HG03439 (cell line): ENCODE results near the gene FUT4.
"Not testable (repeated sequence)": the region's sequence is repeated elsewhere in the genome, so short reads cannot be mapped to it uniquely, and the experiment has no call there.

Source experiments
- ATAC-seq: cut with Tn5 transposase; IDR thresholded peaks from one replicate; pipeline ENCODE4 v1.9.1; 2021; ENCODE audit warnings: mild to moderate bottlenecking, moderate library complexity; ENCODE audit not compliant: unreplicated experiment

The FUT4 gene

DNA sequence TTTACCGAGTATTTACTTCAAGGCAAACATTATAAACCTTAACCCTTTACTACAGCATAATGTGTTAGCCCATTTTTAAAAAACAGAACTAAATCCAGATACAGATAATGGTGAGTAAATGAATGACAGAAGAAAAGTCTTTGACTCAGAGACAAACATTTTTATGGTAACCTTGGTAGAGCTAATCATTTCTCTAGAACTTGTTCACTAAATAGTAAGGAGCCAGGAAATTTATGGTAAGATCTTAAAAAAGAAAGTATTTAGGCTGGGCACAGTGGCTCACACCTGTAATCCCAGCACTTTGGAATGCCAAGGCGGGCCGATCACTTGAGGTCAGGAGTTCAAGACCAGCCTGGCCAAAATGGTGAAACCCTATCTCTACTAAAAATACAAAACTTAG lies 11.5 kb upstream of the FUT4 start:
- no peak for ATAC-seq

GRCh38 chr11:94533206-94533605 lies 10.5 kb upstream of the FUT4 start:
- ATAC-seq: no peak

- ATAC-seq: no peak
These were observed 9.8 kb upstream of the FUT4 start for GRCh38 chr11:94533696-94534630.

GRCh38 chr11:94536386-94536785 lies 7.3 kb upstream of the FUT4 start:
- ATAC-seq: no peak

DNA sequence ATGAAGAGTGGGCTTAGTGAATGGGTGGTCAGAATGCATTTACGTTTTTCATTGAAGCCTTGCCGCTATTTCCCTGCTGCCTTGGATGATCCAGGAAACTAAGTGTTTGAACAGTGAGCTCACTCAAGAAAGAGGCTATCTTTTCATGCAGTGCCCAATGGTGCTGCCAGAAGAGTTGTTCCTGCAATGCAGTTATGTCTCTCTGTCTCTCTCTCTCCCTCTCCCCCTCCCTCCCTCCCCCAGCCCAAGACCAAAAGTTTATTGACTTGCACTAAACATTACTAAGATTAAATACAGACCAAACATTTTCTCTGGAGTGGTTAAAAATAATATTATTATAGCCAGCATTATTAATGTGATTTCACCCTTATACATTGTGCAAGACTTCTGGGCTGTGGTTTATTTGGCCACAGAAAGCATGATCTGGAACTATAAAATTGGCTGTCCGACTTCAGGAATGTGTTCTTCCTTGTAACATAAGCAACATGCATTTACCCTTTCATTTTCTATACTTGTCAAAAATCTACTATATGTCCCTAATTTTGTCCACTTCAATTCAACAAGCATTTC lies 6.6 kb upstream of the FUT4 start:
- ATAC-seq: no peak

DNA sequence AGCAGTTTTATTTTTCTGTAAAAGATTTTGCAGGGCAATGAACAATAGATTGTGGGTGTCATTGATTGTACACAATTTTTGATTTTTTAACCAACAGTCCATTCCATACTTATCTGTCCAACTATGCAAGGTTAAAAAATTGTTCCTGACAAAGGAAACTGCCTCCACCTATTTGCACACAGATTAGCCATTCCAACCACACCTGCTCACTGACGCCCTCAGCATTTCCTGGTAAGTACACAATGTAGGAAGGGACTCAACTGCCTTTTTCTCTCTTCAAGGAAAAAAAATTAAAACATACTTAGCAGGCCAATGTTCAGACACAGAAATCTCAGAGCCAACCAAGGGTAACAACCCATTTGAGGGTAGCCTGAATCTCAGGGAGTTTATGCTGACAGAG lies 4.3 kb upstream of the FUT4 start:
- no peak for ATAC-seq

DNA sequence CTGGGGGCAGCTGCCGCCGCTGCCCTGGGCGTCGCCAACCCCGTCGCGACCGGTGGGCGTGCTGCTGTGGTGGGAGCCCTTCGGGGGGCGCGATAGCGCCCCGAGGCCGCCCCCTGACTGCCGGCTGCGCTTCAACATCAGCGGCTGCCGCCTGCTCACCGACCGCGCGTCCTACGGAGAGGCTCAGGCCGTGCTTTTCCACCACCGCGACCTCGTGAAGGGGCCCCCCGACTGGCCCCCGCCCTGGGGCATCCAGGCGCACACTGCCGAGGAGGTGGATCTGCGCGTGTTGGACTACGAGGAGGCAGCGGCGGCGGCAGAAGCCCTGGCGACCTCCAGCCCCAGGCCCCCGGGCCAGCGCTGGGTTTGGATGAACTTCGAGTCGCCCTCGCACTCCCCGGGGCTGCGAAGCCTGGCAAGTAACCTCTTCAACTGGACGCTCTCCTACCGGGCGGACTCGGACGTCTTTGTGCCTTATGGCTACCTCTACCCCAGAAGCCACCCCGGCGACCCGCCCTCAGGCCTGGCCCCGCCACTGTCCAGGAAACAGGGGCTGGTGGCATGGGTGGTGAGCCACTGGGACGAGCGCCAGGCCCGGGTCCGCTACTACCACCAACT lies 1.0 kb downstream of the FUT4 start:
- ATAC-seq: no peak

DNA sequence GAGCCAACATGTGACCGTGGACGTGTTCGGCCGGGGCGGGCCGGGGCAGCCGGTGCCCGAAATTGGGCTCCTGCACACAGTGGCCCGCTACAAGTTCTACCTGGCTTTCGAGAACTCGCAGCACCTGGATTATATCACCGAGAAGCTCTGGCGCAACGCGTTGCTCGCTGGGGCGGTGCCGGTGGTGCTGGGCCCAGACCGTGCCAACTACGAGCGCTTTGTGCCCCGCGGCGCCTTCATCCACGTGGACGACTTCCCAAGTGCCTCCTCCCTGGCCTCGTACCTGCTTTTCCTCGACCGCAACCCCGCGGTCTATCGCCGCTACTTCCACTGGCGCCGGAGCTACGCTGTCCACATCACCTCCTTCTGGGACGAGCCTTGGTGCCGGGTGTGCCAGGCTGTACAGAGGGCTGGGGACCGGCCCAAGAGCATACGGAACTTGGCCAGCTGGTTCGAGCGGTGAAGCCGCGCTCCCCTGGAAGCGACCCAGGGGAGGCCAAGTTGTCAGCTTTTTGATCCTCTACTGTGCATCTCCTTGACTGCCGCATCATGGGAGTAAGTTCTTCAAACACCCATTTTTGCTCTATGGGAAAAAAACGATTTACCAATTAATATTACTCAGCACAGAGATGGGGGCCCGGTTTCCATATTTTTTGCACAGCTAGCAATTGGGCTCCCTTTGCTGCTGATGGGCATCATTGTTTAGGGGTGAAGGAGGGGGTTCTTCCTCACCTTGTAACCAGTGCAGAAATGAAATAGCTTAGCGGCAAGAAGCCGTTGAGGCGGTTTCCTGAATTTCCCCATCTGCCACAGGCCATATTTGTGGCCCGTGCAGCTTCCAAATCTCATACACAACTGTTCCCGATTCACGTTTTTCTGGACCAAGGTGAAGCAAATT lies 1.8 kb downstream of the FUT4 start:
- ATAC-seq: no peak

GRCh38 chr11:94546162-94546470 lies 2.4 kb downstream of the FUT4 start:
- ATAC-seq: no peak

DNA sequence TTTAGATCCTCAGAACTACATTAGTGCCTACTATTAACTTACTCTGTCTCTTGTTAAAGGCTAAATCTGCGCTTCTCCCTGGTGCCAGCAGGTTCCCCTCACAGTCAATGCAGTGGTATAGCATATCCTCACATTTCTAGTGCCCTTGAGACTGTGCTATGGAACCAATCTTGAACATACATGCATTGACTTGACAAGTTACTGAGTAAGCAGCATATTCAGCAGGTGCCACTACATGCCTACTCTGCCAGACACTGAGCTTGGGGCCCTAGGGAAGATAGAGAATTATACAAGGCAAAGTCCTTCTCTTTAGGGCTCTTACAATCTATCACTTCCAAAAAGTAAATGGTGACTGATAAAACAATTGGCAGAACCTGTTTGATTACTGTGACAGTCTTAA lies 3.2 kb downstream of the FUT4 start:
- ATAC-seq: no peak

DNA sequence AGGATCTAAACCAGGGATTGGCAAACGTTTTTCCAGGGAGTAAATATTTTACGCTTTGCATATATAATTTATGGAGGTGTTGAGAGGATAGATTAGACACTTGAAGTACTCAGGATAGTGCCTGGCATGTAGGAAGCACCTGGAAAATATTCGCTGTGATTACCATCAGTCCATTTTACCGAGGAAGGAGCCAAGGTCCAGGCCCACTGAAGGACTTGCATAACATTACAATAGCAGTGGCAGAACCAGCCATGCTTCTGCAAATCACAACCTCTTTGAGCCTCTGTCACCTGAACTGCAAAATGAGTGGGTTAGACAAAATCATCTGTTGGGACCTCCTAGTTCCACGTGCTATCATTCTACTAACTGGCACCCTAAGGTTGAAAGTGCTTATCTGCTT lies 5.4 kb downstream of the FUT4 start:
- no peak for ATAC-seq

DNA sequence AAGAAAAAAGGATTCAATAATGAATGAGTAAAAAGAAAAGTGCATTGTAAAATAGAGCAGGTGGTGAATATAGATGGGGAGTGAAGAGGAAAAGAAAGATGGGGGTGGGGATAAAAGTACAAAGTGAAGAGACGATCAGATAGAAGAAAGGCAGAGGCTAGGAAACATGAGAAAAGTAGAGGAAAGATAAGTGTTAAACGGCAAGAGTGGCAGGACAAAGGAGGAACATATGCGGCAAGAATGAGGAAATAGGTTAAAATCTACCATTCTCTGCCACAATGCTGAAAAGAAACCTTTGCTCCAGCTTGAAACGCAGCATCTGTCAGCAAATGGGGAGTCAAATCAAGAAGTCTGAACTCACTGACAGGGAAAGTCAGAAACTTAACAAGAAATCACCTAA lies 6.8 kb downstream of the FUT4 start:
- ATAC-seq: no peak

- ATAC-seq: no peak
These were observed 10.2 kb downstream of the FUT4 start for GRCh38 chr11:94553938-94554337.

- not testable (repeated sequence) for ATAC-seq
These were observed 12.1 kb downstream of the FUT4 start for GRCh38 chr11:94555752-94556329.

DNA sequence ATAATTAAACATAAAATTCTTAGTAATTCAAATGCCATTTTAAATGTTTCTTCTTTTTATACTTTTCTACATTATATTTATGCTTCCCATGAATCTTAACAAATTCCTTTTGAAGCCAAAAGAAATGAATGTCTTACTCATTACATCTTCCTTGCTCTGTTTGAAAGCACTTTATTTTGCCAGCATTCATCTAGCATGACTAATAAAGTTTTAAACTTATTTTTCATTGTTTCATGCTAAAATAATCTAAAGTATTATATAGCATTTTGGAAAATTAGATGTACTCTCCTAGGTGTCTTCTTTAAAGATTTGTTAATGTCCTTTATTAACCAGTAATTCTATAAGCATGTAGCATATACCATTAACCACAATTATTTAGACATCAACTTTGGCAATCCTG lies 13.7 kb downstream of the FUT4 start:
- no peak for ATAC-seq

DNA sequence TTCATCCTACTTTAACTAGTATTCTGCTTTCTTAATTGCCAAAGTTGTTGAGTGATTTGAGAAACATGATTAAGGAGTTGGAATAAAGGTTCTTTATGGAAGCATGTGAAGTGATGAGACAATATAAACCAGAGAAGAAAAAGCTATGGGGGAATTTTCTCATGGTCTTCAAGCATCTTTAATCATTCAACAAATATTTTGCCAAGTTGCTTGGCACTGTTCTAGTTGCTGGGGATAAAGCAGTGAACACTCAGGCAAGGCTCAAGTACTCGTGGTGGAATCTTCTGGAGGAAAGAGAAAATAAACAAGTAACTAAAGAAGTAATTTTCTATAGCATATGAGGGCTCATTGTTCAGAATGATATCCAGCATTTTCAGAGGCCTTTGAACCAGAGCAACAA lies 14.3 kb downstream of the FUT4 start:
- ATAC-seq: no peak

DNA sequence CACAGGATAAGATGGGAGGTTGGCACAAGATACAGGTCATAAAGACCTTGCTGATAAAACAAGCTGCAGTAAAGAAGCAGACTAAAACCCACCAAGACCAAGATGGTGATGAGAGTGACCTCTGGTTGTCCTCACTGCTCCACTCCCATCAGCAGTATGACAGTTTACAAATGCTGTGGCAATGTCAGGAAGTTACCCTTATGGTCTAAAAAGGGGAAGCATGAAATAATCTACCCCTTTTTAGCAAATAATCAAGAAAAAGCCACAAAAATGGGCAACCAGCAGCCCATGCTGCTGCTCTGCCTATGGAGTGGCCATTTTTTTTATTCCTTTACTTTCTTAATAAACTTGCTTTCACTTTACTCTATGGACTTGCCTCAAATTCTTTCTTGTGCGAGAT lies 14.7 kb downstream of the FUT4 start:
- ATAC-seq: no peak

DNA sequence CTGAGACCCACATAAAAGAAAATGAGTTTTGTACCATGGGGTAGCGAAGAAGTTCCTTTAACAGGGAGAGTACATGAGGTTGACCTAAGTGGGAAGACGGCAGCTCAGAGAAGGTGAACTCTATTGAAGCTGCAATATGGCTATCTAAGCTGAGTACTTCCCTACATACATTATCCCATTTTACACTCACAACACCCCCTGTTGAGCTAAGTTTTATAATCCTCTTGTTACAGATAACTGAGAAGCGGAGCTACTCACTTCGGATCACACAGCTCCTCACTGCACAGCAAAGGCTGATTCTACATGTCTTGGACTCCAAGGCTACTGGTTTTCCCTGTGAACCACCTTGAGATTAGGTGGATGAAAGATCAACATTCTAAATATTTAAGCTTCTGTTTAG lies 15.2 kb downstream of the FUT4 start:
- no peak for ATAC-seq

GRCh38 chr11:94559361-94559760 lies 15.6 kb downstream of the FUT4 start:
- ATAC-seq: no peak

GRCh38 chr11:94560834-94561233 lies 17.1 kb downstream of the FUT4 start:
- ATAC-seq: no peak
